GM23248 (cell line): Measurements from ENCODE around the gene MRPL20. TPM values are rescaled to one million over a fixed set of nuclear protein-coding genes. Genes with fewer than 3 reads are reported as not detected.
"Not testable (repeated sequence)": the region's sequence is repeated elsewhere in the genome, so short reads cannot be mapped to it uniquely, and the experiment has no call there.

Experiments used
- DNase-seq: peaks from one replicate; pipeline ENCODE4 v3.0.0-alpha.2; 2015
- H2AFZ ChIP-seq: fragments of 200-600 bp; sonication (generic); 2 replicates; pipeline ENCODE4 v1.6.1; 2016; ENCODE audit warnings: antibody characterized with exemption
- H3F3A ChIP-seq: fragments of 200-600 bp; sonication (generic); 2 replicates; pipeline ENCODE4 v1.6.1; 2016; ENCODE audit warnings: mild to moderate bottlenecking, antibody characterized with exemption, mixed run types; ENCODE audit not compliant: insufficient read depth
- H3K27ac ChIP-seq: fragments of 200-600 bp; sonication (generic); 2 replicates; pipeline ENCODE4 v1.5.1; 2016; ENCODE audit warnings: mild to moderate bottlenecking
- H3K27me3 ChIP-seq: fragments of 200-600 bp; sonication (generic); replicated peaks from 2 replicates; pipeline ENCODE4 v1.6.1; 2016; ENCODE audit warnings: mild to moderate bottlenecking; ENCODE audit not compliant: insufficient read depth
- H3K36me3 ChIP-seq: fragments of 200-600 bp; sonication (generic); 2 replicates; pipeline ENCODE4 v1.6.1; 2016; ENCODE audit warnings: low read depth, mild to moderate bottlenecking
- H3K4me1 ChIP-seq: fragments of 200-600 bp; sonication (generic); 2 replicates; pipeline ENCODE4 v1.6.1; 2016; ENCODE audit warnings: mild to moderate bottlenecking; ENCODE audit not compliant: insufficient read depth
- H3K4me2 ChIP-seq: fragments of 200-600 bp; sonication (generic); one replicate; pipeline ENCODE4 v1.6.1; 2016; ENCODE audit warnings: mild to moderate bottlenecking; ENCODE audit not compliant: unreplicated experiment
- H3K4me3 ChIP-seq: fragments of 200-600 bp; sonication (generic); 2 replicates; pipeline ENCODE4 v1.5.1; 2016; ENCODE audit warnings: mild to moderate bottlenecking
- H3K79me2 ChIP-seq: fragments of 200-600 bp; sonication (generic); 2 replicates; pipeline ENCODE4 v1.6.1; 2016; ENCODE audit warnings: mild to moderate bottlenecking; ENCODE audit not compliant: insufficient read depth
- H3K9ac ChIP-seq: fragments of 200-600 bp; sonication (generic); 2 replicates; pipeline ENCODE4 v1.6.1; 2016; ENCODE audit warnings: mild to moderate bottlenecking
- H3K9me2 ChIP-seq: fragments of 200-600 bp; sonication (generic); 2 replicates; pipeline ENCODE4 v1.6.1; 2016; ENCODE audit warnings: mixed run types, mild to moderate bottlenecking, moderate library complexity; ENCODE audit not compliant: insufficient read depth
- H3K9me3 ChIP-seq: fragments of 200-600 bp; sonication (generic); one replicate; pipeline ENCODE4 v1.6.1; 2017; ENCODE audit warnings: low read depth
- H4K20me1 ChIP-seq: fragments of 200-600 bp; sonication (generic); 2 replicates; pipeline ENCODE4 v1.6.0; 2016; ENCODE audit not compliant: insufficient read depth
- EZH2 ChIP-seq: fragments of 200-600 bp; sonication (generic); IDR thresholded peaks from 2 replicates; pipeline ENCODE4 v1.6.1; 2018; ENCODE audit warnings: antibody characterized with exemption, mild to moderate bottlenecking; ENCODE audit not compliant: insufficient read depth, poor library complexity, severe bottlenecking
- EZH2phosphoT487 ChIP-seq: fragments of 200-600 bp; sonication (generic); IDR thresholded peaks from 2 replicates; pipeline ENCODE4 v1.6.1; 2018; ENCODE audit warnings: antibody characterized with exemption, moderate library complexity, mild to moderate bottlenecking, low read depth; ENCODE audit not compliant: insufficient read depth
- WGBS, 2 experiments: methylation state at CpG; one replicate each; pipeline ENCODE4 v1.1.6; 2015 to 2017; ENCODE audit warnings: low lambda C conversion rate in 2 of 2, low coverage in 1 of 2; ENCODE audit errors: missing lambda C conversion rate in 2 of 2; 5-methylcytosine and 5-hydroxymethylcytosine counted together
- in situ Hi-C: fragments of 300-500 bp; cut with MboI; formaldehyde crosslinking; loops from 2 replicates; pipeline ENCODE4 v1.15.0; 2020
- polyA plus RNA-seq: library from polyadenylated mRNA; unstranded; fragments of >200 nt; fragmentation: Nextera tagmentation; extraction: Ambion mirVana; gene quantifications from 2 replicates; pipeline ENCODE4 v1.2.1, GENCODE V29; 2016
- total RNA-seq: library from RNA; depleted of rRNA; stranded (reverse); fragments of >200 nt; shearing (Covaris generic); gene quantifications from 2 replicates; pipeline ENCODE4 v1.2.3, GENCODE V29; 2014

MRPL20 gene
- total and polyA plus RNA-seq, 2 experiments from 2014 or later, result 88.9 to 181 TPM

DNA sequence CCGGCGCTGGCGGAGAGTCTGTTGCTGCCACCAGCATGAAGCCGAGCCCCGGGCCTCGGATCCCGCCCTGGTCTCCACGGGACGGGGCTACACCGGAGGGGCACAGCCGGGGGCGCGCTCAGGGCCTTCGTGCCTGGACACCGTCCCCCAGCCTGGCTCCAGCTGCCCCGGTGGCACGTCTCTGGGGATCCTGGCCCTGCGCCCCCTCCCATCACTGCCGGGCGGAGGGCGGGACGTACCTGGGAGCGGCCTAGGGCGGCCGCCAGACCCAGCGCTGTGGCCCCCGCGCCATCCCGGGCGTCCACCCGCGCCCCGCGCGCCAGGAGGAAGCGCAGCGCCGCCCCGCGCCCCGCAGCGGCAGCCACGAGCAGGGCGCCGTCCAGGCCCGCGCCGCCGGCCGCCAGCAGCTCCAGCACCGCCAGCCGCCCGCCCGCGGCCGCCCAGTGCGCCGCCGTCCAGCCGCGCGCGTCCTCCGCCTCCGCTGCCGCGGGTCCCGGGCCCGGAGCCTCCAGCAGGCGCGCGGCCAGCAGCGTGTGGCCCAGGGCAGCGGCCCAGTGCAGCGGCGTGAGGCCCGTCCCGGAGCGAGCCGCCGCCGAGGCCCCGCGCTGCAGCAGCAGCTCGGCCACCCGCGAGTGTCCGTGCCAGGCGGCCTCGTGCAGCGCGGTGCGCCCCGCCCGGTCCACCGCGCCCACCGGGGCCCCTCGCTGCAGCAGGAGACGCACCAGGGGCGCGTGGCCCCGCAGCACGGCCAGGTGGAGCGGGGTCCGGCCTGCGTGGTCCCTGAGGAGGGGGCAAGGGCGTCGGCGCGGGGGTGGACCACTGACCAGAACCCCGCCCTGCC lies 12.9 kb upstream of the MRPL20 start:
- Histone ChIP-seq H3K4me1 (no peaks in the 10 kb centered on the region), H3K27me3 (no peaks in the 10 kb centered on the region), H4K20me1 (no peaks in the 10 kb centered on the region), H3K27ac (no peak overlapping the region), H3F3A (no peaks in the 10 kb centered on the region), H3K9me3 (no peaks in the 10 kb centered on the region), H3K36me3 (no peaks in the 10 kb centered on the region), H2AFZ (peak overlapping the region; percentile 68), H3K9ac (peak overlapping the region; percentile 46; the same call in 1 of the 2 replicates), H3K4me3 (no peak overlapping the region), H3K79me2 (no peaks in the 10 kb centered on the region), H3K9me2 (no peaks in the 10 kb centered on the region), H3K4me2 (no peak overlapping the region)
- in situ Hi-C loops, result no loop called here
- peak; percentile 65 for DNase-seq
- no peak for TF ChIP-seq EZH2phosphoT487
- TF ChIP-seq EZH2, result no peak
- 8 to 10% methylated on average over 48 to 60 of the region's 112 CpGs for WGBS, 2 experiments

- H4K20me1 ChIP-seq, result no peaks in the 10 kb centered on the region
- no peaks in the 10 kb centered on the region for H3F3A ChIP-seq
- TF ChIP-seq EZH2phosphoT487, result no peak
- no peak for TF ChIP-seq EZH2
- H3K4me3 ChIP-seq, result no peak overlapping the region
- DNase-seq, result no peak
- H3K27me3 ChIP-seq, result no peaks in the 10 kb centered on the region
- no peaks in the 10 kb centered on the region for H3K79me2 ChIP-seq
- H3K4me2 ChIP-seq, result no peak overlapping the region
- 82 to 84% methylated on average over 20 to 21 of the region's 21 CpGs for WGBS, 2 experiments
- peak overlapping the region; percentile 46; the same call in 1 of the 2 replicates for H3K9ac ChIP-seq
- H3K4me1 ChIP-seq, result no peaks in the 10 kb centered on the region
- no peak overlapping the region for H3K27ac ChIP-seq
- H2AFZ ChIP-seq, result peak overlapping the region; percentile 68
- in situ Hi-C loops, result no loop called here
- H3K9me2 ChIP-seq, result no peaks in the 10 kb centered on the region
- no peaks in the 10 kb centered on the region for H3K36me3 ChIP-seq
- H3K9me3 ChIP-seq, result no peaks in the 10 kb centered on the region
Measured at GRCh38 chr1:1419363-1419812, 12.3 kb upstream of the MRPL20 start.

GRCh38 chr1:1418464-1419362 lies 11.6 kb upstream of the MRPL20 start:
- 89 to 90% methylated on average over 23 to 26 of the region's 26 CpGs for WGBS, 2 experiments
- TF ChIP-seq EZH2, result no peak
- TF ChIP-seq EZH2phosphoT487, result no peak
- in situ Hi-C loops, result no loop called here

GRCh38 chr1:1417825-1418463 lies 10.9 kb upstream of the MRPL20 start:
- H3K9me2 ChIP-seq, H3K36me3 ChIP-seq, H2AFZ ChIP-seq, H3K79me2 ChIP-seq, DNase-seq, in situ Hi-C loops, H3K9ac ChIP-seq, H4K20me1 ChIP-seq, H3K27ac ChIP-seq, H3K27me3 ChIP-seq, H3K4me1 ChIP-seq, H3K9me3 ChIP-seq, H3K4me3 ChIP-seq, H3K4me2 ChIP-seq, H3F3A ChIP-seq: not testable (repeated sequence)
- WGBS, 2 experiments, result 90 to 91% methylated on average over 25 of the region's 25 CpGs

More at GRCh38 chr1:1418464-1419362, 11.6 kb upstream of the MRPL20 start:
- no peak overlapping the region for H2AFZ ChIP-seq
- no peaks in the 10 kb centered on the region for H3K9me3 ChIP-seq
- H3K27me3 ChIP-seq, result no peaks in the 10 kb centered on the region
- no peaks in the 10 kb centered on the region for H3K4me1 ChIP-seq
- no peak overlapping the region for H3K4me3 ChIP-seq
- H3F3A ChIP-seq, result no peaks in the 10 kb centered on the region
- no peaks in the 10 kb centered on the region for H3K36me3 ChIP-seq
- H3K79me2 ChIP-seq, result no peaks in the 10 kb centered on the region
- no peak overlapping the region for H3K27ac ChIP-seq
- H3K4me2 ChIP-seq, result no peak overlapping the region
- H3K9ac ChIP-seq, result no peak overlapping the region
- no peaks in the 10 kb centered on the region for H4K20me1 ChIP-seq
- no peak for DNase-seq
- H3K9me2 ChIP-seq, result no peaks in the 10 kb centered on the region

- H3K27me3 ChIP-seq, H3K9ac ChIP-seq, H3K4me3 ChIP-seq, H3K9me3 ChIP-seq, H3K9me2 ChIP-seq, H4K20me1 ChIP-seq, in situ Hi-C loops, DNase-seq, H3K36me3 ChIP-seq, H2AFZ ChIP-seq, H3K27ac ChIP-seq, H3F3A ChIP-seq, H3K4me2 ChIP-seq, H3K79me2 ChIP-seq, H3K4me1 ChIP-seq: not testable (repeated sequence)
- WGBS, 2 experiments, result 70 to 74% methylated on average over 5 of the region's 5 CpGs
Measured at GRCh38 chr1:1417396-1417795, 10.3 kb upstream of the MRPL20 start.
